ENCODE results near the gene HNRNPA0. TPM values are rescaled to one million over a fixed set of nuclear protein-coding genes. Genes with fewer than 3 reads are reported as not detected.

The HNRNPA0 gene
- total RNA-seq, 1 experiment from 2014 or later = 38.9 TPM

DNA sequence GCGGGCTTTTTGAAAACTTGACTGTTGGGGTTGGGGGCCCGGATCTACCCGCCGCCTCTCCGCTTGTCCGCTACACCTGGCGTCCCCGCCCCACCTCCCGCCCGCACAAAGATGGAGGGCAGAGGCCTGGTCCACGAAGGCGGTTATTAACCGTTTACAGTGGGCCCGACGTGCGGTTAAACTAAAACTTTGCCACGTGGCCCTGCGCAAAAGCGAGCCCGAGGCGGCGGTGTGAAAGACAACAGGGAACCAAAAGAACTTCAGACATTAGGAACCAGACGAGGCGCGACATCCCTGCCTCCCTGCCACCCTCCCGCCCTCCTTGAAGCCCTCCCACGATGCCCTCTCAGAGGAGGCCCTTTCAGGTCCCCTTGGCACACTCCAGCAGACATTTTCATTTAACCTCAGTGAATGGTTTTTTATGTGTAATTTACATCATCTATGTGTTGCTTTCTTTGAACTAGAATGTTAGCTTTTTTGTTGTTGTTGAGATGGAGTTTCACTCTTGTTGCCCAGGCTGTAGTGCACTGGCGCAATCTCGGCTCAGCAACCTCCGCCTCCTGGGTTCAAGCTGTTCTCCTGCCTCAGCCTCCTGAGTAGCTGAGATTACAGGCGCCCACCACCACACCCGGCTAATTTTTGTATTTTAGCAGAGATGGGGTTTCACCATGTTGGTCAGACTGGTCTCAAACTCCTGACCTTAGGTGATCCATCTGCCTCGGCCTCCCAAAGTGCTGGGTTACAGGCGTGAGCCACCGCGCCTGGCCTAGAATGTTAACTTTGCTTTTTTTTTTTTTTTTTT lies 999 bp upstream of the HNRNPA0 start:
- Histone ChIP-seq H3K9me3 (ENCODE audit: control insufficient read depth in 1 of 2, insufficient read depth in 1 of 2, low read depth in 1 of 2, low read length in 2 of 2) (no peaks in the 10 kb centered on the region), H4K20me1 (ENCODE audit: insufficient read depth) (peaks cover 26% of the 10 kb centered on the region; the same call in 1 of the 2 replicates), H3K9ac (ENCODE audit: low read length) (peak overlapping the region; percentile 97), H3K4me3 (replicated peaks in 1 of 2; ENCODE audit: low read depth in 1 of 2, low read length in 2 of 2) (peak overlapping the region; percentile 87 to 97), H3K4me1 (ENCODE audit: control insufficient read depth in 1 of 2, insufficient read depth in 2 of 2, low read length in 2 of 2) (peaks cover 0 to 20% of the 10 kb centered on the region in 2 experiments; a peak in 2 of 4 replicates), H3K27ac (ENCODE audit: low read depth, low read length) (peak overlapping the region; percentile 91), H3K79me2 (ENCODE audit: insufficient read depth, low read length) (peaks cover 40% of the 10 kb centered on the region), H3K9me2 (ENCODE audit: insufficient read depth) (no peaks in the 10 kb centered on the region), H2AFZ (ENCODE audit: low read depth, low read length, poor library complexity, severe bottlenecking) (peak overlapping the region; percentile 29), H3K27me3 (ENCODE audit: insufficient read depth, low read length) (no peaks in the 10 kb centered on the region), H3K4me2 (ENCODE audit: low read length) (peak overlapping the region; percentile 89), H3K36me3 (ENCODE audit: control insufficient read depth in 1 of 2, insufficient read depth in 2 of 2, low read length in 2 of 2) (0 out of 4 replicates have a peak, but pooled peaks cover 0 to 3% of the 10 kb centered on the region in 2 experiments)
- ChIA-PET RAD21 (ENCODE audit: low non-redundant PET in 1 of 2, low total read pairs in 2 of 2, uncharacterized antibody in 2 of 2, unreplicated experiment in 2 of 2) (interaction anchor here in 1 of 2 experiments (0.7 kb wide), 1 partner anchor 55 kb away, joined by 3 read pairs; no protein-coding TSS in a partner anchor), POLR2A (no interaction called here), CTCF (interaction anchor here (0.7 to 1.4 kb wide), 2 partner anchors 24 to 68 kb away, joined by 4 read pairs; no protein-coding TSS in a partner anchor)
- BruUV-seq (replicated peaks) = TSS peak; percentile 88
- ATAC-seq = peak; percentile 48
- no peak for DNase-seq (ENCODE audit: low read depth, low spot score)
- intact Hi-C loops (cut with micrococcal nuclease) = loop anchor here (2.0 kb wide), 1 partner anchor 282 kb away; no protein-coding TSS in a partner anchor
- TF ChIP-seq, protein P1, sequence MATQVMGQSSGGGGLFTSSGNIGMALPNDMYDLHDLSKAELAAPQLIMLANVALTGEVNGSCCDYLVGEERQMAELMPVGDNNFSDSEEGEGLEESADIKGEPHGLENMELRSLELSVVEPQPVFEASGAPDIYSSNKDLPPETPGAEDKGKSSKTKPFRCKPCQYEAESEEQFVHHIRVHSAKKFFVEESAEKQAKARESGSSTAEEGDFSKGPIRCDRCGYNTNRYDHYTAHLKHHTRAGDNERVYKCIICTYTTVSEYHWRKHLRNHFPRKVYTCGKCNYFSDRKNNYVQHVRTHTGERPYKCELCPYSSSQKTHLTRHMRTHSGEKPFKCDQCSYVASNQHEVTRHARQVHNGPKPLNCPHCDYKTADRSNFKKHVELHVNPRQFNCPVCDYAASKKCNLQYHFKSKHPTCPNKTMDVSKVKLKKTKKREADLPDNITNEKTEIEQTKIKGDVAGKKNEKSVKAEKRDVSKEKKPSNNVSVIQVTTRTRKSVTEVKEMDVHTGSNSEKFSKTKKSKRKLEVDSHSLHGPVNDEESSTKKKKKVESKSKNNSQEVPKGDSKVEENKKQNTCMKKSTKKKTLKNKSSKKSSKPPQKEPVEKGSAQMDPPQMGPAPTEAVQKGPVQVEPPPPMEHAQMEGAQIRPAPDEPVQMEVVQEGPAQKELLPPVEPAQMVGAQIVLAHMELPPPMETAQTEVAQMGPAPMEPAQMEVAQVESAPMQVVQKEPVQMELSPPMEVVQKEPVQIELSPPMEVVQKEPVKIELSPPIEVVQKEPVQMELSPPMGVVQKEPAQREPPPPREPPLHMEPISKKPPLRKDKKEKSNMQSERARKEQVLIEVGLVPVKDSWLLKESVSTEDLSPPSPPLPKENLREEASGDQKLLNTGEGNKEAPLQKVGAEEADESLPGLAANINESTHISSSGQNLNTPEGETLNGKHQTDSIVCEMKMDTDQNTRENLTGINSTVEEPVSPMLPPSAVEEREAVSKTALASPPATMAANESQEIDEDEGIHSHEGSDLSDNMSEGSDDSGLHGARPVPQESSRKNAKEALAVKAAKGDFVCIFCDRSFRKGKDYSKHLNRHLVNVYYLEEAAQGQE (IDR thresholded peaks at IDR 0.05; ENCODE audit: low read depth) = no peak
- TF ChIP-seq SIN3A (IDR thresholded peaks at IDR 0.05; ENCODE audit: low read depth) (no peak), YY1 (IDR thresholded peaks at IDR 0.05; ENCODE audit: extremely low read depth, insufficient replicate concordance, low read depth, low read length) (peak; percentile 5), ZFX (IDR thresholded peaks at IDR 0.05) (peak; percentile 47), POLR2A (IDR thresholded peaks at IDR 0.05; ENCODE audit: borderline replicate concordance, extremely low read depth, insufficient read depth, insufficient read length) (no peak)
